Measurements from ENCODE around the gene GIMAP7. TPM values are rescaled to one million over a fixed set of nuclear protein-coding genes. Genes with fewer than 3 reads are reported as not detected.
"Not testable (repeated sequence)": the region's sequence is repeated elsewhere in the genome, so short reads cannot be mapped to it uniquely, and the experiment has no call there.

GIMAP7 gene
- 5.7 TPM for total RNA-seq

DNA sequence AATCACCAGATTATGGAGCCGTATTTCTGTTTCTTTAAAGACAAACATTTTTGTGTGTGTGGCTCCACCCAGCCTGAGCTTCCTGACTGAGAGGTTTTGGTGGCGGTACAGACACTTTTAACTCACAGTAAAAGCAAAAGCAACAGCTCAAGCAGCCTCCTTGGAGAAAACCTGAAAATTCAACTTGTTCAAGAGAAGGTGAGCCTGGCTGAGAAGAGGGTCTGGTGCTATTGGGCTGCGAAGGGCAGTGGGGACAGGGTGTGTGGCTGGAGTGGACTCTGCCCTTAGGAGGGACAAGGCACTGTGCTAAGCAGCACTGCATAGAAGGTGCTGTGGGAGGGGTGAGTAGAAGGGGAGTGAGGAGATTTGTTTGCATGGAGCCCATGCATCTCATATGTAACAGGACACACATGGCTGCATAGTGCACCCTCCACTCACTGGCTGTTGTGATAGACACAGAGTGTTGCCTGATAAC, at the start of gene GIMAP7:
Gene GIMAP7 (plus strand): TSS at position 125 of the 475 bp plus-strand sequence. CDS start 5,103 bp downstream, outside the sequence.
- no peak for DNase-seq

- DNase-seq: no peak
Observed at GRCh38 chr7:150464962-150465361, 49.7 kb upstream of the GIMAP7 start.

DNA sequence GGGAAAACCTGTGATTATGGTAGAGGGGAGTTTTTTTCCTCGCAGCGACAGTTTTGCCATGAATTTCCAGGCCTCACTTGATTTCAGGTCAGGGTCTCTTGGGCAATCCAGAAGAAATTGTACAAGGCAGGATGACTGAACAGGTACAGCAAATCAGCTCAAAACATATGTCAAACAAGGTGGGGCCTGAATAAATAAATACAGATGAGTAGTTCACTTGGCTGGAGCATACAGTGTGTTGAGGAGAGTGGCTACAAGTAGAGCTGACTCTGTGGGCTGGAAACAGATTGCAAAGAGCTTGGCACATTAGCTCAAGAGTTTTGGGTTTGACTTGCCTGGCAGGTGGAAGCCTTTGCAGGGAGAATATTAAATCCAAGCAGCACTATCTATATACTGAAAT, 49.3 kb upstream of the GIMAP7 start:
- no peak for DNase-seq

DNA sequence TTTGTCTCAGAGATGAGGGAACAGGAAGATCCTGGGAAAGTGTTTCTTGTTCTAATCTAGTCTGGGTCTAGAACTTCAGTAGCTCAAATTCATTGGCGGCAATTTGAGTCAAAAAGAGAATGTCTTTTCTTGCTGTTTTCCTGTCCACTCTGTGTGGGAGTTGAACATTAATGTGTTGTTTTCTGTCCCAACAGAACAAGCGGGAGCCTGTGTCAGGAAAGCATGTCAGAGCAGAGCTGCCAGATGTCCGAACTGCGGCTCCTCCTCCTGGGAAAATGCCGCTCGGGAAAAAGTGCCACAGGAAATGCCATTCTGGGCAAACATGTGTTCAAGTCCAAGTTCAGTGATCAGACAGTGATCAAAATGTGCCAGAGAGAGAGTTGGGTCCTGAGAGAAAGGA, 48.2 kb upstream of the GIMAP7 start:
- peak; percentile 11 for DNase-seq

- DNase-seq: no peak
Observed at GRCh38 chr7:150468241-150468640, 46.4 kb upstream of the GIMAP7 start.

GRCh38 chr7:150471886-150472285, 42.8 kb upstream of the GIMAP7 start:
- no peak for DNase-seq

- no peak for DNase-seq
Observed at GRCh38 chr7:150473902-150474301, 40.8 kb upstream of the GIMAP7 start.

- DNase-seq: no peak
Observed at GRCh38 chr7:150476285-150476684, 38.4 kb upstream of the GIMAP7 start.

DNA sequence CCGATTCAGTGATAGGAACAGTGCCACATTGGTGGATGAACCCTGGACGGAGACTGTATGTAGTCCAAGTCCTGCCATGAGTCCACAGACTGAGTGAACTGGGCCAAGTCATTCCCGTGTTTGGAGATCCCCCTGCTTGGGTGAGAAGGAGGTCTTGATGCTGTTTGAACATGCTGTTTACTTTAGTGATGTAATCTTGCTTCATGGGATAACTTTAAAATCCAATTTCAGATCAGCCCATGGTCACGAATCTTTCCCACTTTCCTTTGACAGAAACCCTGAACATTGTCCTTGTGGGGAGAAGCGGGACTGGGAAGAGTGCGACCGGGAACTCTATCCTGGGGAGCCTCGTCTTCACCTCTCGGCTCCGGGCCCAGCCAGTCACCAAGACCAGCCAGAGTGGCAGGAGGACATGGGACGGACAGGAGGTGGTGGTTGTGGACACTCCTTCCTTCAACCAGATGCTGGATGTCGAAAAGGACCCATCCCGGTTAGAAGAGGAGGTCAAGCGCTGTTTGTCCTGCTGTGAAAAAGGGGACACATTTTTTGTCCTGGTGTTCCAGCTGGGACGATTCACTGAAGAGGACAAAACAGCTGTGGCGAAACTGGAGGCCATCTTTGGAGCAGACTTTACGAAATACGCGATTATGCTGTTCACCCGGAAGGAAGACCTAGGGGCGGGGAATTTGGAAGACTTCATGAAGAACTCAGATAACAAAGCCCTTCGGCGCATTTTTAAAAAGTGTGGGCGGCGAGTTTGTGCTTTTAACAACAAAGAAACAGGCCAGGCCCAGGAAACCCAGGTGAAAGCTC, 37.6 kb upstream of the GIMAP7 start:
- DNase-seq: no peak

DNA sequence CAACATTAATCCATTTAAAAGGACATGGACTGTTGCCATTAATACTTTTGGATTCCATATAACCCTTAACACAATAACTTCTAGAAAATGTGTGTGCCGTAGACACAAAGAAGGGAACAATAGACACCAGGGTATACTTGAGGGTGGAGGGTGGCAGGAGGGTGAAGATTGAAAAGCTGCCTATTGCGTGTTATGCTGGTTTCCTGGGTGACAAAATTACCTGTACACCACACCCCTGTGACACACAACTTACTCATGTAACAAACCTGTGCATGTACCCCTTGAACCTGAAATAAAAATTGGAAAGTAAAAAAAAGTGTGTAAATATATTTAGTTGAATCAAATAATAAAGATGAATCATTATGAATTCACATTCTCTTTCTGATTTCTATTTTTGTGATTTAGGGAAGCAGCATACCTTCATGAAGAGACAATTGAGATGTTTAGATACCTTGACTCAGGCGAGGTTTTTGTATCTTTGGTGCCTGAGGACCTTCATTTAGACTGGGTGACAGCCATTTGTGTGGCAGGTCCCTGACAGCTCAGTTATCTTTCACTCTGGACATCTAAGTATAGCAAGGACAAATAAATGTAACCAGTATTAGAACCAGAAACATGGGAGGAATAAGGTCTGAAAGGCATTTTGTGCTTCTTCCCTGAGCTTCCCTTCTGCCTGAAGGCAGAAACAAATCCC, 35.5 kb upstream of the GIMAP7 start:
- no peak for DNase-seq

DNA sequence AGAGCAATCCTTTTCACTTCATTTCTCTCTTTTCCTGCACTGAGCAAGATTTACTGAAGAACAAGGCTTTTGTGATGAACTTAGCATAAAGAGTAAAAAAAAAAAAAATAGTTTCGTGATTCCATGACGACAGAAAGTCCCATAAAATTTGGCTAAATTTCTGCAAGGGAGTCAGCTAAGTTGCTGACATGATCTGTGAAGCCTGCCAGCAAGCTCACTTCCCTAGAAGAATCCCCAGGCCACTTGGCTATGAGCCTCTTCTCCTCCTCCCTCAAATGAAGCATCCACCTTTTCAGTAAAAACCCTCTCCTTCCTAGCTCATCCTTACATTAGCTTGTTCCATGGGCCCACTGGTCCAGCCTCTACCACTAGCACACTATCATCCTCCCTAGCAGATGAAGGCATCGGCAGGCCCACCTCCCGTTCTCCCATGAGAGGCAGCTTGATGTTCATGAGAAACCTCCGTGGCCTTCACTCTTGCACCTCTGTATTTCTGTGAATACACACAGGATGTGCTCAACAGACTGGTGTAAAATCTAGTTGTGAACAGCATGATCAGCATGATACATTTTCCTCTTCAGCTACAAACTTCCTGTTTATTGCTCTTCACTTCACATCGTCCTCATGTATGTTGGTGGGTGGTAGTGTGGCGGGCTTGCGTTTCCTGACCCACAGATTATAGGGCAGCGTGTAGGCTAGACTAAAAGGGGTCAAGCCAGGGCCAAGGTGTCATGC, 33.3 kb upstream of the GIMAP7 start:
- DNase-seq: no peak

- DNase-seq: no peak
Observed at GRCh38 chr7:150481922-150482321, 32.8 kb upstream of the GIMAP7 start.

GRCh38 chr7:150483514-150483913, 31.2 kb upstream of the GIMAP7 start:
- DNase-seq: not testable (repeated sequence)

- not testable (repeated sequence) for DNase-seq
Observed at GRCh38 chr7:150484071-150484470, 30.6 kb upstream of the GIMAP7 start.

DNA sequence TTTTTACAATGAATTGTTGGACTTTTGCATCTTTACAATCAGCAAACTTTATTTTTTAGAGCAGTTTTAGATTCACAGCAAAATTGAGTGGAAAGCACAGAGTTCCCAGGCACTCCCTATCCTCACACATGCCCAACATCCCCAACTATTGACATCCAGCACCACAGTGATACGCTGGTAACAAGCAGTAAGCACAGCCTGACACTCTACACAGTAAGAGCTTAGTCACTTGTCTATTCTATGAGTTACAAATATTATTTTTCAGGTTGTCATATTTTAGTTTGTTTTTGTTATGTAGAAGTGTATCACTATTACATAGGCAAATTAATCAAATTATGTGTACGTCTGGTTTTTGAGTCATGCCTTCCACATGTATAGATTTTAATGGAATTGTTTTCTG, 27.0 kb upstream of the GIMAP7 start:
- no peak for DNase-seq

GRCh38 chr7:150489782-150490181, 24.9 kb upstream of the GIMAP7 start:
- DNase-seq: no peak

DNA sequence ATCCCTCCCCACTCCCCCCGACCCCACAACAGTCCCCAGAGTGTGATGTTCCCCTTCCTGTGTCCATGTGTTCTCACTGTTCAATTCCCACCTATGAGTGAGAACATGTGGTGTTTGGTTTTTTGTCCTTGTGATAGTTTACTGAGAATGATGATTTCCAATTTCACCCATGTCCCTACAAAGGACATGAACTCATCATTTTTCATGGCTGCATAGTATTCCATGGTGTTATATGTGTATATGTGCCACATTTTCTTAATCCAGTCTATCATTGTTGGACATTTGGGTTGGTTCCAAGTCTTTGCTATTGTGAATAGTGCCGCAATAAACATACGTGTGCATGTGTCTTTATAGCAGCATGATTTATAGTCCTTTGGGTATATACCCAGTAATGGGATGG, 21.2 kb upstream of the GIMAP7 start:
- DNase-seq: not testable (repeated sequence)

GRCh38 chr7:150502519-150502918, 12.2 kb upstream of the GIMAP7 start:
- no peak for DNase-seq

GRCh38 chr7:150503155-150503554, 11.5 kb upstream of the GIMAP7 start:
- no peak for DNase-seq

DNA sequence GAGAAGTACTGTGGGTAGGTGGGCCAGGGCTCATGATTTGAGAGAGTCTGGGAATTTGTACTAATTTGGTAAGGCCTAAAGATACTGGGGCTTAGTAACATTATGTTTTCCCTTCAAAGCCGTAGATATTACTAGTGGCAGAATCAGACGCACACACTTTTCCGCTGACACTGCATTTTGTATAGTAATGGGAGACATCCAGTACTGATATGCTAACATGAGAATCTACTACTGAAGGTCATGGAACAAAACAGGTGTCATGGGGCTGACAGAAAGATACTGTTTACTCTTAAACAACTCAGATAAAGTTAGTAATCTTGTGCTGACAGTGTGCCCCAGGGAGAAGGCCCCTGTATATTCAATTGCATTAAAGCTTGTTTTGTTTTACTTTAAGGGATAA, 11.1 kb upstream of the GIMAP7 start:
- no peak for DNase-seq

GRCh38 chr7:150507947-150508602, 6.6 kb upstream of the GIMAP7 start:
- no peak for DNase-seq

GRCh38 chr7:150511048-150511447, 3.6 kb upstream of the GIMAP7 start:
- DNase-seq: no peak

Measured in skin of body (tissue), 2 donors.